Panc1 (cell line): Measurements from ENCODE around the gene COQ5. TPM values are rescaled to one million over a fixed set of nuclear protein-coding genes. Genes with fewer than 3 reads are reported as not detected.
"Not testable (repeated sequence)": the region's sequence is repeated elsewhere in the genome, so short reads cannot be mapped to it uniquely, and the experiment has no call there.

ENCODE experiments used
- ATAC-seq: fragments of 200-7000 bp; cut with Tn5 transposase; 2 replicates; pipeline ENCODE4 v1.9.1; 2020; ENCODE audit warnings: mild to moderate bottlenecking, moderate library complexity
- BruUV-seq: library from RNA; stranded (reverse); fragments of 400-500 nt; replicated peaks from 2 replicates; lab custom pipeline; 2021; lab: Mats Ljungman, UMichigan
- CTCF ChIA-PET: fragments of 300-600 bp; sonication (Branson Sonifier 250); formaldehyde crosslinking; loops from one replicate; lab custom pipeline; 2022; ENCODE audit warnings: antibody characterized with exemption; lab: Charles Lee
- POLR2A ChIA-PET: fragments of 300-600 bp; sonication (Branson Sonifier 250); formaldehyde crosslinking; loops from one replicate; lab custom pipeline; 2022; ENCODE audit warnings: antibody characterized with exemption; lab: Charles Lee
- DNase-seq: peaks from one replicate; pipeline ENCODE4 v3.0.0-alpha.2; 2010; ENCODE audit warnings: low read depth, low spot score
- H3K27ac ChIP-seq: 2 replicates; pipeline ENCODE4 v1.5.1; 2011; ENCODE audit warnings: mild to moderate bottlenecking, low read length, inconsistent platforms
- H3K27me3 ChIP-seq: fragments of 200-500 bp; sonication (Bioruptor generic); 2 replicates; pipeline ENCODE4 v1.6.0; 2014; ENCODE audit warnings: low read length, inconsistent platforms; ENCODE audit not compliant: control insufficient read depth, insufficient read depth
- H3K36me3 ChIP-seq: fragments of 200-500 bp; sonication (Bioruptor generic); 2 replicates; pipeline ENCODE4 v1.5.1; 2014; ENCODE audit warnings: inconsistent platforms, mild to moderate bottlenecking, low read length, moderate library complexity; ENCODE audit not compliant: control insufficient read depth, insufficient read depth
- H3K4me1 ChIP-seq: 2 replicates; pipeline ENCODE4 v1.5.1; 2011; ENCODE audit warnings: inconsistent platforms, mild to moderate bottlenecking, low read length, moderate library complexity; ENCODE audit not compliant: control insufficient read depth, insufficient read depth
- H3K4me3 ChIP-seq, 2 experiments: 2 replicates each; pipeline ENCODE4 v1.5.1; 2011 to 2012; ENCODE audit warnings: low read depth in 2 of 2, low read length in 2 of 2, mild to moderate bottlenecking in 2 of 2, inconsistent platforms in 1 of 2, moderate library complexity in 1 of 2
- H3K9me3 ChIP-seq: fragments of 200-500 bp; sonication (Bioruptor generic); 2 replicates; pipeline ENCODE4 v1.5.1; 2014; ENCODE audit warnings: low read depth, mild to moderate bottlenecking, inconsistent platforms, low read length, moderate library complexity; ENCODE audit not compliant: control insufficient read depth, insufficient read depth
- CTCF ChIP-seq: fragments of 450-650 bp; IDR thresholded peaks from 2 replicates; pipeline ENCODE4 v1.5.1; 2017; ENCODE audit warnings: mild to moderate bottlenecking
- POLR2AphosphoS5 ChIP-seq: IDR thresholded peaks from 2 replicates; pipeline ENCODE4 v1.6.1; 2012; ENCODE audit warnings: mild to moderate bottlenecking, low read depth, low read length, moderate library complexity
- REST ChIP-seq, 2 experiments: IDR thresholded peaks; 2 replicates each; pipeline ENCODE4 v1.6.1; 2011 to 2012; ENCODE audit warnings: low read depth in 2 of 2, control low read depth in 1 of 2, low read length in 1 of 2, mild to moderate bottlenecking in 1 of 2, moderate library complexity in 1 of 2; ENCODE audit not compliant: insufficient read depth in 1 of 2
- SIN3A ChIP-seq: IDR thresholded peaks from 2 replicates; pipeline ENCODE4 v1.6.1; 2012; ENCODE audit warnings: low read depth, mild to moderate bottlenecking, low read length, moderate library complexity, borderline replicate concordance; ENCODE audit not compliant: insufficient read depth
- TCF7L2 ChIP-seq: IDR thresholded peaks from 2 replicates; pipeline ENCODE4 v1.6.1; 2011; ENCODE audit warnings: mild to moderate bottlenecking, low read depth, low read length, inconsistent platforms
- in situ Hi-C: cut with HindIII; loops from 2 replicates; pipeline ENCODE4 v1.10.0; 2016; ENCODE audit warnings: low sequenced_read_pairs, low pct_unique_long_range_greater_than_20kb
- intact Hi-C: fragments of 100-400 bp; cut with micrococcal nuclease; formaldehyde crosslinking; loops from one replicate; pipeline ENCODE4 v1.10.0; 2022; ENCODE audit not compliant: unreplicated experiment
- total RNA-seq: library from RNA; stranded (reverse); gene quantifications from one replicate; pipeline ENCODE4 v1.2.1, GENCODE V29; 2021; ENCODE audit not compliant: unreplicated experiment

The COQ5 gene
- total RNA-seq, 1 experiment from 2014 or later, result 42.9 TPM

GRCh38 chr12:120522568-120522967, 6.4 kb downstream of the COQ5 start:
- ChIA-PET POLR2A (no interaction called here), CTCF (no interaction called here)
- Histone ChIP-seq H3K4me3 (no peak overlapping the region), H3K4me1 (0 out of 2 replicates have a peak, but pooled peaks cover 4% of the 10 kb centered on the region), H3K36me3 (no peaks in the 10 kb centered on the region), H3K27ac (no peak overlapping the region), H3K9me3 (no peaks in the 10 kb centered on the region), H3K27me3 (no peaks in the 10 kb centered on the region)
- no peak for TF ChIP-seq POLR2AphosphoS5
- no peak for TF ChIP-seq CTCF
- no peak for TF ChIP-seq SIN3A
- TF ChIP-seq TCF7L2, result no peak
- TF ChIP-seq REST (IDR thresholded peaks at IDR 0.05; ENCODE audit: insufficient read depth in 1 of 2, low read depth in 2 of 2, low read length in 1 of 2), result no peak
- no peak for DNase-seq
- BruUV-seq, result no TSS peak
- in situ Hi-C loops (no loop called here), intact Hi-C loops (no loop called here)
- ATAC-seq, result no peak

- ATAC-seq, DNase-seq, CTCF ChIA-PET, POLR2A ChIA-PET, H3K27ac ChIP-seq, H3K36me3 ChIP-seq, H3K4me1 ChIP-seq, intact Hi-C loops, BruUV-seq, H3K27me3 ChIP-seq, H3K9me3 ChIP-seq, H3K4me3 ChIP-seq, in situ Hi-C loops: not testable (repeated sequence)
Observed at GRCh38 chr12:120519324-120519723, 9.6 kb downstream of the COQ5 start.

- ChIA-PET CTCF (no interaction called here), POLR2A (no interaction called here)
- Histone ChIP-seq H3K27ac (no peak overlapping the region), H3K9me3 (no peaks in the 10 kb centered on the region), H3K4me1 (no peaks in the 10 kb centered on the region), H3K4me3 (no peak overlapping the region), H3K36me3 (no peaks in the 10 kb centered on the region), H3K27me3 (no peaks in the 10 kb centered on the region)
- ATAC-seq (no peak), DNase-seq (no peak)
- TF ChIP-seq CTCF, result no peak
- no peak for TF ChIP-seq REST (IDR thresholded peaks at IDR 0.05; ENCODE audit: insufficient read depth in 1 of 2, low read depth in 2 of 2, low read length in 1 of 2)
- no peak for TF ChIP-seq SIN3A
- TF ChIP-seq TCF7L2, result no peak
- no peak for TF ChIP-seq POLR2AphosphoS5
- intact Hi-C loops (no loop called here), in situ Hi-C loops (no loop called here)
- BruUV-seq, result no TSS peak
Observed at GRCh38 chr12:120515496-120515895, 13.5 kb downstream of the COQ5 start.
